HL-60 (cell line): ENCODE data around the gene PIEZO1.

Experiments
- DNase-seq, 2 experiments: peaks; one replicate each; pipeline ENCODE4 v3.0.0-alpha.2; 2010 to 2020; ENCODE audit warnings: low read depth in 1 of 2, low spot score in 1 of 2
- H3K27ac ChIP-seq: fragments of 250-450 bp; sonication (Bioruptor Pico); replicated peaks from 2 replicates; pipeline ENCODE4 v1.5.1; 2020; ENCODE audit warnings: mild to moderate bottlenecking, moderate library complexity
- H3K27me3 ChIP-seq: fragments of 250-450 bp; sonication (Bioruptor Pico); 2 replicates; pipeline ENCODE4 v1.5.1; 2021; ENCODE audit warnings: mild to moderate bottlenecking, moderate library complexity; ENCODE audit not compliant: insufficient read depth, poor library complexity, severe bottlenecking
- H3K4me3 ChIP-seq: replicated peaks from 2 replicates; pipeline ENCODE4 v1.5.1; 2011; ENCODE audit warnings: mild to moderate bottlenecking, control low read depth, low read length; ENCODE audit not compliant: insufficient read depth
- GABPA ChIP-seq: IDR thresholded peaks from 2 replicates; pipeline ENCODE4 v1.6.1; 2012; ENCODE audit warnings: low read depth
- POLR2AphosphoS5 ChIP-seq: IDR thresholded peaks from 2 replicates; pipeline ENCODE4 v1.6.1; 2012; ENCODE audit warnings: low read depth
- REST ChIP-seq: IDR thresholded peaks from 2 replicates; pipeline ENCODE4 v1.6.1; 2012; ENCODE audit warnings: low read depth; ENCODE audit not compliant: insufficient replicate concordance
- SPI1 ChIP-seq: IDR thresholded peaks from 2 replicates; pipeline ENCODE4 v1.6.1; 2012; ENCODE audit warnings: low read depth, mild to moderate bottlenecking, borderline replicate concordance
- TF ChIP-seq, protein P1 (sequence below): IDR thresholded peaks from one replicate; pipeline ENCODE4 v1.5.1; 2011; ENCODE audit warnings: low read length, control low read depth, inconsistent platforms; ENCODE audit not compliant: insufficient read depth

The PIEZO1 gene

GRCh38 chr16:88686062-88686438, 99.0 kb downstream of the PIEZO1 start:
- DNase-seq = no peak
- Histone ChIP-seq H3K27me3 (no peaks in the 10 kb centered on the region), H3K4me3 (peak overlapping the region; percentile 64), H3K27ac (peak overlapping the region; percentile 49)
- TF ChIP-seq, protein P1, sequence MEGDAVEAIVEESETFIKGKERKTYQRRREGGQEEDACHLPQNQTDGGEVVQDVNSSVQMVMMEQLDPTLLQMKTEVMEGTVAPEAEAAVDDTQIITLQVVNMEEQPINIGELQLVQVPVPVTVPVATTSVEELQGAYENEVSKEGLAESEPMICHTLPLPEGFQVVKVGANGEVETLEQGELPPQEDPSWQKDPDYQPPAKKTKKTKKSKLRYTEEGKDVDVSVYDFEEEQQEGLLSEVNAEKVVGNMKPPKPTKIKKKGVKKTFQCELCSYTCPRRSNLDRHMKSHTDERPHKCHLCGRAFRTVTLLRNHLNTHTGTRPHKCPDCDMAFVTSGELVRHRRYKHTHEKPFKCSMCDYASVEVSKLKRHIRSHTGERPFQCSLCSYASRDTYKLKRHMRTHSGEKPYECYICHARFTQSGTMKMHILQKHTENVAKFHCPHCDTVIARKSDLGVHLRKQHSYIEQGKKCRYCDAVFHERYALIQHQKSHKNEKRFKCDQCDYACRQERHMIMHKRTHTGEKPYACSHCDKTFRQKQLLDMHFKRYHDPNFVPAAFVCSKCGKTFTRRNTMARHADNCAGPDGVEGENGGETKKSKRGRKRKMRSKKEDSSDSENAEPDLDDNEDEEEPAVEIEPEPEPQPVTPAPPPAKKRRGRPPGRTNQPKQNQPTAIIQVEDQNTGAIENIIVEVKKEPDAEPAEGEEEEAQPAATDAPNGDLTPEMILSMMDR = no peak
- no peak for TF ChIP-seq GABPA
- TF ChIP-seq POLR2AphosphoS5 = no peak
- no peak for TF ChIP-seq SPI1
- no peak for TF ChIP-seq REST

- no peak for DNase-seq
- Histone ChIP-seq H3K27ac (peak overlapping the region; percentile 49), H3K27me3 (no peaks in the 10 kb centered on the region), H3K4me3 (peak overlapping the region; percentile 64)
- TF ChIP-seq, protein P1 = peak; percentile 29
- no peak for TF ChIP-seq REST
Observed at GRCh38 chr16:88685156-88686061, 99.6 kb downstream of the PIEZO1 start.

DNA sequence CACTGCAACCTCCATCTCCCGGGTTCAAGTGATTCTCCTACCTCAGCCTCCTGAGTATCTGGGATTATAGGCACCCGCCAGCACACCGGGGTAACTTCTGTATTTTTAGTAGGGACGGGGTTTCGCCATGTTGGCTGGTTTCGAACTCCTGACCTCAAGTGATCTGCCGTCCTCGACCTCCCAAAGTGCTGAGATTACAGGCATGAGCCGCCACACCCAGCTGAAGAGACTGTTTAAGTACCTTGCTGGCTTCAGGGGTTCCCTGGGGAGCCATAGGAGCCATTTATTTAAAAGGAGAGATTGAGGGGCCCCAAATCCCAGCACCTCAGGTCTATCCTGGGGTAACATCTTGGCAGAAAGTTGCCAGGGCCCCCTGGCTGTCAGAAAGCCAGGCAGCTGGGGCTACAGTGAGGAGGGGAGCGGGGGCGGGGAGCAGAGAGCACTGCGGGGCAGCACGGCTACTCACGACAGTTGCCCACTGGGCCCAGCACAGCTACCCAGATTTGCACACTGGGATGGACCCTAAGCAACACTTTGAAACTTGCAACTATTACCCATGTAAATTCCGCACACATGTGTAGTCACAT, 100.4 kb downstream of the PIEZO1 start:
- Histone ChIP-seq H3K27ac (no peak overlapping the region), H3K27me3 (no peaks in the 10 kb centered on the region), H3K4me3 (no peak overlapping the region)
- TF ChIP-seq SPI1 = no peak
- TF ChIP-seq, protein P1 = no peak
- no peak for TF ChIP-seq POLR2AphosphoS5
- TF ChIP-seq GABPA = no peak
- no peak for TF ChIP-seq REST
- no peak for DNase-seq
